Spleen (tissue), 11 donors: Measurements from ENCODE around the gene MPP3. TPM values are rescaled to one million over a fixed set of nuclear protein-coding genes. Genes with fewer than 3 reads are reported as not detected.

Experiments
- DNase-seq: peaks from one replicate; pipeline ENCODE4 v3.0.0-alpha.2; 2020
- H3K27ac ChIP-seq, 8 donors: fragments of 200-600 bp; sonication (generic) in 7 of 8; 1 replicate in 4 of 8; 2 replicates in 4 of 8; pipeline versions ENCODE4 v1.5.0 to v1.8.0; 2016 to 2021; ENCODE audit warnings: inconsistent platforms in 4 of 8, mild to moderate bottlenecking in 4 of 8, moderate library complexity in 1 of 8
- H3K27me3 ChIP-seq, 7 donors: fragments of 200-600 bp; sonication (generic) in 6 of 7; replicated peaks in 1 of 7; 1 replicate in 4 of 7; 2 replicates in 3 of 7; pipeline versions ENCODE4 v1.5.0 to v1.8.0; 2016 to 2021; ENCODE audit warnings: inconsistent platforms in 3 of 7, mild to moderate bottlenecking in 1 of 7
- H3K36me3 ChIP-seq, 6 donors: fragments of 200-600 bp; sonication (generic) in 5 of 6; 1 replicate in 4 of 6; 2 replicates in 2 of 6; pipeline versions ENCODE4 v1.5.0 to v1.8.0; 2016 to 2021; ENCODE audit warnings: inconsistent platforms in 2 of 6
- H3K4me1 ChIP-seq, 6 donors: fragments of 200-600 bp; sonication (generic) in 5 of 6; 1 replicate in 3 of 6; 2 replicates in 3 of 6; pipeline versions ENCODE4 v1.5.0 to v1.8.0; 2016 to 2021; ENCODE audit warnings: inconsistent platforms in 3 of 6
- H3K4me3 ChIP-seq, 8 donors: fragments of 200-600 bp; sonication (generic) in 7 of 8; 1 replicate in 4 of 8; 2 replicates in 4 of 8; pipeline versions ENCODE4 v1.5.0 to v1.8.0; 2016 to 2021; ENCODE audit warnings: inconsistent platforms in 4 of 8, mild to moderate bottlenecking in 4 of 8, moderate library complexity in 2 of 8
- H3K9me3 ChIP-seq, 8 donors: fragments of 200-600 bp; sonication (generic) in 7 of 8; 1 replicate in 4 of 8; 2 replicates in 4 of 8; pipeline versions ENCODE4 v1.5.0 to v1.8.0; 2016 to 2021; ENCODE audit warnings: inconsistent platforms in 4 of 8
- CTCF ChIP-seq, 11 experiments: fragments of 200-600 bp in 7 of 11; fragments of 450-650 bp in 4 of 11; sonication (generic) in 4 of 11; IDR thresholded peaks in 8 of 11; conservative IDR thresholded peaks in 3 of 11; 1 replicate in 7 of 11; 2 replicates in 4 of 11; pipeline versions ENCODE4 v1.4.0 to v1.8.0; 2016 to 2021; ENCODE audit warnings: antibody characterized with exemption in 11 of 11, inconsistent platforms in 4 of 11, mild to moderate bottlenecking in 1 of 11
- POLR2A ChIP-seq, 3 donors: fragments of 450-650 bp; IDR thresholded peaks; one replicate each; pipeline ENCODE4 v1.5.1; 2017; ENCODE audit warnings: antibody characterized with exemption in 3 of 3, mild to moderate bottlenecking in 1 of 3
- POLR2AphosphoS5 ChIP-seq, 3 donors: sonication (generic); formaldehyde crosslinking; IDR thresholded peaks; one replicate each; pipeline ENCODE4 v1.5.1; 2017; ENCODE audit warnings: antibody characterized with exemption in 3 of 3
- WGBS, 5 donors: extraction: QIAGEN DNeasy Blood & Tissue Kit in 3 of 5; methylation state at CpG; one replicate each; pipeline versions ENCODE4 v1.1.5 to v1.1.7; 2013 to 2018; 5-methylcytosine and 5-hydroxymethylcytosine counted together
- intact Hi-C: fragments of 100-400 bp; cut with DNase I; formaldehyde crosslinking; loops from one replicate; pipeline ENCODE4 v1.15.0; 2023; ENCODE audit warnings: low total_unique reads
- polyA plus RNA-seq, 3 donors: library from polyadenylated mRNA; stranded (reverse); fragments of 200-250 nt; gene quantifications; one replicate each; pipeline ENCODE4 v1.2.1, GENCODE V29; 2013
- total RNA-seq, 7 donors: library from RNA; depleted of rRNA in 3 of 7; stranded (reverse); fragments of >200 nt in 3 of 7; fragmentation: NEBNext Ultra II Directional in 4 of 7; extraction: Animal tissue kit (Norgen Biotek cat#: 25700) in 4 of 7; gene quantifications; one replicate each; pipeline versions ENCODE4 v1.1.0 to v1.2.1, GENCODE V29; 2016 to 2021
- donor health status: healthy with polysubstance abuse.
- donor health status: DM: no; HTN: no; CAD: no; lungs with moderate emphysema.
- donor health status: DM: no; HTN: no; CAD: no.
- donor health status: Bipolar disorder and iron deficiency.
- donor health status: healthy.
- donor health status: DM: no; HTN: no; CAD: no.
- donor health status: DM: yes; HTN: yes; CAD: no.

The MPP3 gene
- total and polyA plus RNA-seq, 10 donors, result 1.9 to 23.9 (median 7.1) TPM

- DNase-seq, result peak; percentile 58
- 77 to 85% (median 82%) methylated on average over 15 to 16 of the region's 16 CpGs for WGBS, 5 donors
- Histone ChIP-seq H3K27ac (peak overlapping the region in 2 of 8 donors; percentile 69 to 75), H3K4me3 (no peak overlapping the region), H3K27me3 (no peaks in the 10 kb centered on the region), H3K36me3 (peaks cover 0 to 64% (median 41%) of the 10 kb centered on the region in 6 donors), H3K4me1 (peaks cover 4 to 77% (median 48%) of the 10 kb centered on the region in 6 donors), H3K9me3 (no peaks in the 10 kb centered on the region)
- TF ChIP-seq POLR2A (IDR thresholded peaks at IDR 0.05), result no peak
- TF ChIP-seq CTCF (IDR thresholded peaks at IDR 0.05 in 8 of 11, conservative IDR thresholded peaks at IDR 0.05 in 3 of 11), result no peak
- TF ChIP-seq POLR2AphosphoS5 (IDR thresholded peaks at IDR 0.05), result no peak
- intact Hi-C loops, result no loop called here
Observed at GRCh38 chr17:43774304-43775250, 58.4 kb downstream of the MPP3 start.

- H3K9me3 ChIP-seq, result no peaks in the 10 kb centered on the region
Observed at GRCh38 chr17:43772877-43773648, 59.9 kb downstream of the MPP3 start.

GRCh38 chr17:43771463-43771862, 61.5 kb downstream of the MPP3 start:
- WGBS, 5 donors, result 86 to 96% (median 92%) methylated on average over 9 of the region's 9 CpGs
- Histone ChIP-seq H3K27ac (no peak overlapping the region), H3K9me3 (no peaks in the 10 kb centered on the region), H3K4me1 (peaks cover 0 to 84% (median 52%) of the 10 kb centered on the region in 6 donors), H3K36me3 (peaks cover 0 to 85% (median 49%) of the 10 kb centered on the region in 6 donors), H3K27me3 (no peaks in the 10 kb centered on the region), H3K4me3 (no peak overlapping the region)
- intact Hi-C loops, result no loop called here
- DNase-seq, result peak; percentile 59
- TF ChIP-seq POLR2AphosphoS5 (IDR thresholded peaks at IDR 0.05) (no peak), POLR2A (IDR thresholded peaks at IDR 0.05) (no peak), CTCF (IDR thresholded peaks at IDR 0.05 in 8 of 11, conservative IDR thresholded peaks at IDR 0.05 in 3 of 11) (no peak)

More at GRCh38 chr17:43772877-43773648, 59.9 kb downstream of the MPP3 start:
- intact Hi-C loops, result no loop called here
- 39 to 53% (median 44%) methylated on average over 10 of the region's 10 CpGs for WGBS, 5 donors
- H3K4me3 ChIP-seq, result no peak overlapping the region
- peaks cover 0 to 84% (median 55%) of the 10 kb centered on the region in 6 donors for H3K4me1 ChIP-seq
- H3K27me3 ChIP-seq, result no peaks in the 10 kb centered on the region
- TF ChIP-seq POLR2A (IDR thresholded peaks at IDR 0.05), result no peak
- peak in 1 of 3 donors; percentile 48 for TF ChIP-seq POLR2AphosphoS5 (IDR thresholded peaks at IDR 0.05)
- DNase-seq, result peak; percentile 77
- peaks cover 0 to 74% (median 49%) of the 10 kb centered on the region in 6 donors for H3K36me3 ChIP-seq
- H3K27ac ChIP-seq, result peak overlapping the region in 7 of 8 donors; percentile 27 to 82 (median 60)

GRCh38 chr17:43770957-43771356, 62.0 kb downstream of the MPP3 start:
- no peak overlapping the region for H3K4me3 ChIP-seq
- no peaks in the 10 kb centered on the region for H3K27me3 ChIP-seq
- WGBS, 5 donors, result 82 to 100% (median 88%) methylated on average over 2 of the region's 2 CpGs
- no peak overlapping the region for H3K27ac ChIP-seq
- peaks cover 0 to 83% (median 50%) of the 10 kb centered on the region in 6 donors for H3K4me1 ChIP-seq
- H3K36me3 ChIP-seq, result peaks cover 0 to 85% (median 49%) of the 10 kb centered on the region in 6 donors
- H3K9me3 ChIP-seq, result no peaks in the 10 kb centered on the region
- TF ChIP-seq CTCF (IDR thresholded peaks at IDR 0.05 in 8 of 11, conservative IDR thresholded peaks at IDR 0.05 in 3 of 11) (no peak), POLR2AphosphoS5 (IDR thresholded peaks at IDR 0.05) (no peak), POLR2A (IDR thresholded peaks at IDR 0.05) (no peak)
- no peak for DNase-seq
- intact Hi-C loops, result no loop called here
